MM.1S (cell line): ENCODE data around the gene FOXO3.
A peak's percentile ranks its signal among the peaks of the same experiment; 100 is the strongest.

Experiments used
- DNase-seq: peaks from one replicate; pipeline ENCODE4 v3.0.0-alpha.2; 2015
- H2AFZ ChIP-seq: fragments of 300-600 bp; sonication (generic); 2 replicates; pipeline ENCODE4 v1.6.0; 2016; ENCODE audit warnings: antibody characterized with exemption, low read length
- H3F3A ChIP-seq: fragments of 300-600 bp; sonication (generic); 2 replicates; pipeline ENCODE4 v1.6.1; 2016; ENCODE audit warnings: mild to moderate bottlenecking, antibody characterized with exemption, low read length, moderate library complexity, mixed read lengths; ENCODE audit not compliant: insufficient read depth
- H3K27ac ChIP-seq: fragments of 300-600 bp; sonication (generic); 2 replicates; pipeline ENCODE4 v1.5.1; 2016; ENCODE audit warnings: mild to moderate bottlenecking, low read length
- H3K27me3 ChIP-seq: fragments of 300-600 bp; sonication (generic); replicated peaks from 2 replicates; pipeline ENCODE4 v1.6.0; 2016; ENCODE audit warnings: low read length; ENCODE audit not compliant: insufficient read depth
- H3K36me3 ChIP-seq: fragments of 300-600 bp; sonication (generic); replicated peaks from 2 replicates; pipeline ENCODE4 v1.6.1; 2016; ENCODE audit warnings: mild to moderate bottlenecking, low read length, mixed read lengths; ENCODE audit not compliant: insufficient read depth
- H3K4me1 ChIP-seq: fragments of 300-600 bp; sonication (generic); 2 replicates; pipeline ENCODE4 v1.6.1; 2016; ENCODE audit warnings: low read length, mixed read lengths
- H3K4me2 ChIP-seq: fragments of 300-600 bp; sonication (generic); 2 replicates; pipeline ENCODE4 v1.6.0; 2016; ENCODE audit warnings: low read depth, low read length
- H3K4me3 ChIP-seq: fragments of 300-600 bp; sonication (generic); 2 replicates; pipeline ENCODE4 v1.5.1; 2016; ENCODE audit warnings: low read length, mixed read lengths
- H3K79me2 ChIP-seq: fragments of 300-600 bp; sonication (generic); 2 replicates; pipeline ENCODE4 v1.6.1; 2016; ENCODE audit warnings: mixed run types, low read length, mixed read lengths
- H3K9ac ChIP-seq: fragments of 300-600 bp; sonication (generic); 2 replicates; pipeline ENCODE4 v1.6.1; 2016; ENCODE audit warnings: low read length, mixed read lengths
- H3K9me2 ChIP-seq: fragments of 300-600 bp; sonication (generic); replicated peaks from 2 replicates; pipeline ENCODE4 v1.6.1; 2016; ENCODE audit warnings: mild to moderate bottlenecking, low read length, mixed read lengths; ENCODE audit not compliant: insufficient read depth
- H3K9me3 ChIP-seq: fragments of 300-600 bp; sonication (generic); replicated peaks from 2 replicates; pipeline ENCODE4 v1.6.1; 2016; ENCODE audit warnings: mild to moderate bottlenecking, low read length, mixed read lengths; ENCODE audit not compliant: insufficient read depth
- H4K20me1 ChIP-seq: fragments of 300-600 bp; sonication (generic); 2 replicates; pipeline ENCODE4 v1.6.1; 2016; ENCODE audit warnings: mild to moderate bottlenecking, low read length, moderate library complexity, mixed read lengths; ENCODE audit not compliant: insufficient read depth
- CTCF ChIP-seq: fragments of 300-600 bp; sonication (generic); IDR thresholded peaks from 2 replicates; pipeline ENCODE4 v1.5.1; 2016; ENCODE audit warnings: antibody characterized with exemption, low read length, mixed read lengths
- EZH2 ChIP-seq: fragments of 300-600 bp; sonication (generic); optimal IDR thresholded peaks from 2 replicates; pipeline ENCODE3; 2017; ENCODE audit warnings: low read depth, mild to moderate bottlenecking, antibody characterized with exemption, low read length, mixed read lengths
- EZH2phosphoT487 ChIP-seq: fragments of 300-600 bp; sonication (generic); IDR thresholded peaks from 2 replicates; pipeline ENCODE4 v1.6.1; 2018; ENCODE audit warnings: antibody characterized with exemption, low read length

FOXO3 gene

GRCh38 chr6:108576709-108577108 lies 16.0 kb downstream of the FOXO3 start:
- peaks cover 80% of the 10 kb centered on the region for H3K4me1 ChIP-seq
- H3K9me3 ChIP-seq = no peaks in the 10 kb centered on the region
- peak overlapping the region; percentile 80 for H3K27ac ChIP-seq
- peaks cover 9% of the 10 kb centered on the region for H3K36me3 ChIP-seq
- peaks cover 32% of the 10 kb centered on the region for H4K20me1 ChIP-seq
- H3F3A ChIP-seq = peaks cover 92% of the 10 kb centered on the region
- peak overlapping the region; percentile 70 for H3K4me2 ChIP-seq
- no peaks in the 10 kb centered on the region for H3K27me3 ChIP-seq
- H2AFZ ChIP-seq = no peak overlapping the region
- peaks cover 100% of the 10 kb centered on the region for H3K79me2 ChIP-seq
- peak overlapping the region; percentile 51; the same call in 1 of the 2 replicates for H3K9ac ChIP-seq
- peak; percentile 44 for DNase-seq
- H3K9me2 ChIP-seq = no peaks in the 10 kb centered on the region
- peak overlapping the region; percentile 35 for H3K4me3 ChIP-seq
- TF ChIP-seq EZH2phosphoT487 (no peak), CTCF (no peak), EZH2 (no peak)

- H3K79me2 ChIP-seq = peaks cover 100% of the 10 kb centered on the region
- H3K4me2 ChIP-seq = peak overlapping the region; percentile 70
- H3K27me3 ChIP-seq = no peaks in the 10 kb centered on the region
- no peaks in the 10 kb centered on the region for H3K9me3 ChIP-seq
- no peaks in the 10 kb centered on the region for H3K36me3 ChIP-seq
- TF ChIP-seq EZH2 (no peak), CTCF (no peak), EZH2phosphoT487 (no peak)
- DNase-seq = no peak
- peak overlapping the region; percentile 35 for H3K4me3 ChIP-seq
- no peak overlapping the region for H2AFZ ChIP-seq
- H3F3A ChIP-seq = peaks cover 95% of the 10 kb centered on the region
- peak overlapping the region; percentile 51; the same call in 1 of the 2 replicates for H3K9ac ChIP-seq
- H3K27ac ChIP-seq = peak overlapping the region; percentile 80
- H4K20me1 ChIP-seq = peaks cover 41% of the 10 kb centered on the region
- H3K4me1 ChIP-seq = peaks cover 85% of the 10 kb centered on the region
- H3K9me2 ChIP-seq = no peaks in the 10 kb centered on the region
Observed at GRCh38 chr6:108578166-108578565, 17.4 kb downstream of the FOXO3 start.

- Histone ChIP-seq H3K4me2 (peak overlapping the region; percentile 70), H3K27ac (peak overlapping the region; percentile 80), H3K27me3 (no peaks in the 10 kb centered on the region), H3K9me3 (no peaks in the 10 kb centered on the region), H4K20me1 (peaks cover 47% of the 10 kb centered on the region), H3F3A (peaks cover 98% of the 10 kb centered on the region), H3K79me2 (peaks cover 100% of the 10 kb centered on the region), H3K4me1 (peaks cover 91% of the 10 kb centered on the region), H2AFZ (no peak overlapping the region), H3K36me3 (no peaks in the 10 kb centered on the region), H3K9ac (peak overlapping the region; percentile 51), H3K9me2 (no peaks in the 10 kb centered on the region), H3K4me3 (peak overlapping the region; percentile 35)
- no peak for DNase-seq
- TF ChIP-seq EZH2phosphoT487 (no peak), CTCF (no peak), EZH2 (no peak)
Observed at GRCh38 chr6:108578595-108579327, 18.0 kb downstream of the FOXO3 start.
